GM21717 (cell line): ENCODE data around the gene SIT1.
A peak's percentile ranks its signal among the peaks of the same experiment; 100 is the strongest.

Experiments
- ATAC-seq: cut with Tn5 transposase; IDR thresholded peaks from one replicate; pipeline ENCODE4 v1.9.1; 2021; ENCODE audit warnings: mild to moderate bottlenecking, moderate library complexity; ENCODE audit not compliant: unreplicated experiment

SIT1 gene

DNA sequence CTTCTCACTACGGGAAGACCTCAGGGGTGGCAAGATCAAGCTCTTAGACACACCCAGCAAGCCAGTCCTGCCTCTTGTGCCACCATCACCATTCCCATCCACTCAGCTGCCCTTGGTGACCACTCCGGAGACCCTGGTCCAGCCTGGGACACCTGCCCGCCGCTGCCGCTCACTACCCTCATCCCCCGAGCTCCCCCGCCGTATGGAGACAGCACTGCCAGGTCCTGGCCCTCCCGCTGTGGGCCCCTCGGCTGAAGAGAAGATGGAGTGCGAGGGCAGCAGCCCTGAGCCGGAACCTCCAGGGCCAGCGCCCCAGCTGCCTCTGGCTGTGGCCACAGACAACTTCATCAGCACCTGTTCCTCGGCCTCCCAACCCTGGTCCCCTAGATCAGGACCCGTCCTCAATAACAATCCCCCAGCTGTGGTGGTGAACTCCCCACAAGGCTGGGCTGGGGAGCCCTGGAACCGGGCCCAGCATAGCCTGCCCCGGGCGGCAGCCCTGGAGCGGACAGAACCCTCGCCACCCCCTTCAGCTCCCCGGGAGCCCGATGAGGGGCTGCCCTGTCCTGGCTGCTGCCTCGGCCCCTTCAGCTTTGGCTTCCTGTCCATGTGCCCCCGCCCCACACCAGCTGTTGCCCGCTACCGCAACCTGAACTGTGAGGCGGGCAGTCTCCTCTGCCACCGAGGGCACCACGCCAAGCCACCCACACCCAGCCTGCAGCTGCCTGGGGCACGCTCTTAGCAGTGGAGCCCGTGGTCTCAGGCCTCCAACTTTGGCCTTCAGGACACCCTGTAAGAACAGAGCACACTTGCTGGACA is 41.5 kb downstream of the SIT1 start:
- no peak for ATAC-seq

DNA sequence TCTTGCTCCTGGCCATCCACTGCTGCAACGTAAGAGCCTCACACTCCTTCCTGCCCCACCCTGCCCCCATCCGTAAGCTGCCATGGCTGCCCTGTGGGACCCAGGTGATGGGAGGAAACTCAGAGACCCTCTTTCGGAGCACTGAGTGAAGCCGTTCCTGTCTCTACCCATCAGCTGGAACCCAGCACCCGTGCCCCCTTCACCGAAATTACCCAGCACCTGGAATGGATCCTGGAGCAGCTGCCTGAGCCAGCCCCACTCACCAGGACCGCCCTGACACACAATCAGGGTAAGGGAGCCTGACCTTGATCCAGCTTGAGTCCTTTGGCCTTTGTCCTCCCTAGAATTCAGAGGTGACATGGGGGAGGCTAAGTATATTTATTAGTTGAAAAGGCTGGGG is 42.5 kb downstream of the SIT1 start:
- no peak for ATAC-seq

DNA sequence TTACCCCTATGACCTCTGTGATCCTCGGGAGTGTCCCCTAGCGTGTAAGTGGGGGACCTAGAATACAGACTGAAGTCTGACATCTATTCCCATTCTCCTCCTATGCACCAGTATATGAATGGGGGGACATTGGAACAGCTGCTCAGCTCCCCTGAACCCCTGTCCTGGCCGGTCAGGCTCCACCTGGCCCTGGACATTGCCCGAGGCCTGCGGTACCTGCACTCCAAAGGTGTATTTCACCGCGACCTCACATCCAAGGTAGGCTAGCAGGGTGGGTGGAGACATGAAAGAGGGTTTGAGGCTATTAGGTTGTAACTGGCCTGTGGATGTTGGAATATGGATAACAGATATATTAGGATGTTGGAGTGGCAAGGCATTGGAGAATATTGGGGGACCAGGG is 44.0 kb downstream of the SIT1 start:
- no peak for ATAC-seq

DNA sequence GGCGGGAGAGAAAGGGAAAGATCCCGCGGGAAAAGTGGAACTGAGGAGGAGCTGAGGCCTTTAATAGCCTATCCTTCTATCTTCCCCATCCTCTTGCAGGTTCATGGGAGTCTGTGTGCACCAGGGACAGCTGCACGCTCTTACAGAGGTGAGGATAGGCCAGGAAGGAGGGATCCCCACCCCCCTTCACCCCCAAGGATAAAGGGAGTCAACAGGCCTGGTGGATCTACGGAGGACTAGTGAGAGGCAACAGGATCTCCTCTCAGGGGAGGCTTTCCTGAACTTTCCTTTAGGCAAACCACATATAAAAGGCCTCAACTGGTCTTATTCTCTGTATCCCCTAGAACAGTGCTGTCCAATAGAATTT is 44.6 kb downstream of the SIT1 start:
- ATAC-seq = no peak

DNA sequence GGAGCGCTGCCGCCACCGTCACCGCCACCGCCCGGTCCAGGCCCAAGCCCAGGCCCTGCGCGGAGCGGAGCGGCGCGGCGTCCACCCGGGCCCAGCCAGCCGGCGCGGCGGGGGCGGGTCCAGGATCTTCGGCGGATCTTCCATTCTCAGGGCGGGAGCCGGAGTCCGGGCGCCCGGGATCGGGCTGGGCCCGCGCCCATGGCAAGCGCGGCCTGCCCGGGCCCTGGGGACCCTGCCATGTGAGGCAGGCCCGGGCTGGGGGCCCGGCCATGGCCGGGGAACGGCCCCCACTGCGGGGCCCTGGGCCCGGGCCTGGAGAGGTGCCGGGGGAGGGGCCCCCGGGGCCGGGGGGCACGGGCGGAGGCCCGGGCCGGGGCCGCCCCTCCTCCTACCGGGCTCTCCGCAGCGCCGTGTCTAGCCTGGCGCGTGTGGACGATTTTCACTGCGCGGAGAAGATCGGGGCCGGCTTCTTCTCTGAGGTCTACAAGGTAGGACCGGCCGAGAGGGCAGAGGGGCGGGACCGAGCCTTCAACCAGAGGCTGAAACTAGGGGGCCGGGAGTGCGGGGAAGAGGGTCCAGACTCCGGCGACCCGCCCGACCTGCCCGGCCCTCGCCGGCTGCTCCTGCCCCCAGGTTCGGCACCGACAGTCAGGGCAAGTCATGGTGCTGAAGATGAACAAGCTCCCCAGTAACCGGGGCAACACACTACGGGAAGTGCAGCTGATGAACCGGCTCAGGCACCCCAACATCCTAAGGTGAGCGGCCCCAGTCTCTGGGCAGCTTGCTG is 45.2 kb downstream of the SIT1 start:
- peak; percentile 10 for ATAC-seq

DNA sequence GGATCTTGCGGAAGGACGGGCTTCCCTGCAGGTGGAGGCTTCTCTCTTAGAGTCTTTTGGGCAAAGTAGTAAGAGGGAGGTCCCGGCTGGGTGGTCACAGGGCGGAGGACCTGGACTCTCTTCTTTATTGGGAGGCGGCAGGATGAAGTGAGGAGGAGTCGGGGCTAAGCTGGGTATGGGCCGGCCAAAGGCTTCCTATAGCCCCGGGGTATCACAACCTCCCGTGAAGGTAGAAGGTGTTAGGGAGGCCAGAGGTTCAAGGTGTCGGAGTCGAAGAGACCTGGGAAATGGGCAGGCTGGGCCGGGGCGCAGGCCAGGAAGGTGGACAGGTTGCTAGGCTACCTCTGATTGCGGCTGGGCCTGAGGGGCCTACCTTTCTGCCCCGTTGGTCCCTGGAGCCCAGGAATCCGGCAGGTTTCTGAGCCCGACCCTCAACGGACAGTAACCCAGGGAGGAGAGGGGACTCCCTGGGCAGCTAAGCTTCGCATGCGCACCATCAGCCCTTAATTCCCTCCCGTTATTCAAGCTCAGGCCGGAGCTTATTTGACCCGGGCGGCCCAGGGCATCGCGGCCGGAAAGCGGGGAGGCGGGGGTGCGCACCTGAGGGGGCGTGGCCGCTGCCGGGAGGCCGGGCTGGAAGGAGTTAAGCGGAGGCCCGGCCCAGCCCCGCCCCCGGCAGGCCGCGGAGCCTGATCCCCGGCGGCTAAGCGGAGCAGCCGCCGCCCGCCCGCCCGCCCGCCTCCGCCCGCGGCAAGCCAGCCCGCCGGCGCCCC is 46.0 kb downstream of the SIT1 start, which contains the start of gene TESK1:
Gene TESK1, plus strand, starts transcription at position 685 of the 773 bp plus-strand sequence. CDS start 358 bp downstream, outside the sequence.
- peak; percentile 44 for ATAC-seq

DNA sequence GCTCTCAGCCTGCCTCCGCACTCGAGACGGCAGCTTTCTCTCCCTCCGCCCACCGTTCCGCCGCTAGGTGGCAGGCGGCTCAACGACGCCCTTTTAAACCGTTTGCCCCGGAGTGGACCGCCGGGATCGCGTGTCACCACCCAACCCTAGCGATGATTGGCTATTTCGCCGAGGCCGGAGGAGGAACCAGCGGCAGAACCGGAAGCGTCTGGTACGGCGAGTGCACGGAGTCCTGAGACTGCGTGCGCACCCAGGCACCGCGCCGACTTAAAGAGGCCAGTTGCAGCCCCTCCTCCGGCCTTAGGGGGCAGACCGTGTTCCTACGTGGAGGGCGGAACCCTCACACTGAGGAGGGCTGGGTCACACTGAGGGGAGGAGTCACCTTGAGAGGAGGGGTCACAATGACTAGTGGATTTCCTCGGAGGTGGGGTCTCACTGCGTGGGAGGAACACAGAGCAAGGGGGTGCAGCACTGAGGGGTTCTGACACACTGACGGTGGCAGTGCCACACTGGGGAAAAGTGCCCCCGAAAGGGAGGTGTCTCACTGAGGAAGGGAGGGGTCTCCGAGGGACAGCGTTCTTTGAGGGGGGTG is 46.6 kb downstream of the SIT1 start:
- ATAC-seq = peak; percentile 82

DNA sequence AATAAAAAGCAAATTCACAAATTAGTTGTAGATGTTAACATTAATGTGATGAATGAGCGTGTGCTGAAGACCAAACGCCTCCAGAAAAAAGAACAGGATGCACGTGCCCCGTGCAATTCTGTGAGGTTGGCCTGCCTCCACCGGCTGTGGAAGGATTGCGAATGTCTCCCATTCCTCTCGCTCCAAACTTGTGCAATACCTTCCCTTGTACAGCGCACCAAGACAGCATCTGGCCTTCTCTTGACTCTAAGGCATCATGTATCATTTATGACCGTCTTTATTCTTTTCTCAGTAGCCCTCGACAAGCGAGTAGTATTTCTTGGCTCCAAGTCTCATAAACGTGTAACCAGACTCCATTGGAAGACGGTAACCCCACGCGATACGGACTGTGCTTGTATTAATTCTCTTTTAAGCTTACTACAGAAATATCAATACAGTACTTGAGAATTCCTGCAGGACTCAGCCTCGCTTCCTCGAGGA is 47.2 kb downstream of the SIT1 start:
- ATAC-seq = no peak

DNA sequence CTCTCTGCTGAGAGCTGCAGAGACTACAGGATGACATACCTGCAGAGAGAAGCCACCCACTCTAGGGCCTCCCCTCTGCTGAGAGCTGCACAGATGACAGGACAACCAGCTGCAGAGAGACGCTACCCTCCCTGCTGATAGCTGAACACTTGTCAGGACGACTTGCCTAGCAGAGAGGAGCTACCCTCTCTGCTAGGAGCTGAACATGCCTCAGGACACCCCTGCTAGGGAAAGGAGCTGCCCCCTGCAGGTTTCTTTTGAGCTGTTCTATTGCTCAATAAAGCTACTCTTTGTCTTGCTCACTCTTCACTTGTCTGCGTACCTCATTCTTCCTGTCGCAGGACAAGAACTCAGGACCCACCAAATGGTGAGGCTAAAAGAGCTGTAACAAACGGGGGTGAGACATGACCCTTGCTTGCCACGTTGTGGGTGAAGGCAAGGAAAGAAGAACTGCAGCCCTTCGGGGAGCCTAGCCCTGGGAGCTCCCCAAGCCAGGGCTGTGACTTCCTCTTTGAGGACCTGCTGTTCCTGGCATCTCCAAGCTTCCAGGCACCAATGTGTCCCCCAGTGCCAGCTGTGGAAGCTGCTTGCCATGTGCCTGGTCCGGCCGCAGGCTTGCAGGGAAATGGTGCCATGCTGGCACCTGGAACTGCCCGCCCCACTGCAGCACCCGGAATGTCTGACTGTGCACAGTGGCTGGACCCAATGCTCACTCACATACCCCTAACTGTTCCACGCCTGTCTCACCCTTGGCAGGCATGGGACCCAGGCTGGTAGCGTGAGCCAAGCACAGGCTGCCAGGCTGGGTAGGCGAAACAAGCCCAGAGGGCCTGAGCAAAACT is 50.7 kb downstream of the SIT1 start:
- ATAC-seq = no peak
